H1 (cell line): ENCODE measurements around the gene CRADD. TPM values are rescaled to one million over a fixed set of nuclear protein-coding genes. Genes with fewer than 3 reads are reported as not detected.

Experiments
- CTCF ChIA-PET: fragments of 300-600 bp; sonication (Branson Sonifier 250); formaldehyde crosslinking; loops from one replicate; lab custom pipeline; 2021; ENCODE audit not compliant: partially characterized antibody; lab: Charles Lee
- POLR2A ChIA-PET: fragments of 300-600 bp; sonication (Branson Sonifier 250); formaldehyde crosslinking; loops from one replicate; lab custom pipeline; 2021; ENCODE audit warnings: inconsistent platforms; ENCODE audit not compliant: partially characterized antibody; lab: Charles Lee
- DNase-seq, 2 experiments: peaks; one replicate each; pipeline versions ENCODE4 v3.0.0 to v3.0.0-alpha.2; 2010 to 2022; ENCODE audit warnings: low spot score in 2 of 2, low read depth in 1 of 2, mixed read lengths in 1 of 2
- FAIRE-seq: peaks from 2 replicates; lab custom pipeline; 2011; peaks lifted over from hg19 to GRCh38; lab: Jason Lieb, UNC
- H2AFZ ChIP-seq: 2 replicates; pipeline ENCODE4 v1.8.1; 2012; ENCODE audit warnings: low read length, inconsistent platforms
- H2AK5ac ChIP-seq: 2 replicates; pipeline ENCODE4 v1.6.1; 2013; ENCODE audit warnings: low read depth, low read length
- H2BK120ac ChIP-seq: replicated peaks from 2 replicates; pipeline ENCODE3; 2013; ENCODE audit warnings: low read depth, low read length, inconsistent platforms
- H2BK12ac ChIP-seq: 2 replicates; pipeline ENCODE4 v1.6.1; 2013; ENCODE audit warnings: low read depth, low read length
- H2BK15ac ChIP-seq: 2 replicates; pipeline ENCODE4 v1.6.1; 2013; ENCODE audit warnings: low read length
- H2BK20ac ChIP-seq: 2 replicates; pipeline ENCODE4 v1.6.1; 2013; ENCODE audit warnings: low read length
- H2BK5ac ChIP-seq: 2 replicates; pipeline ENCODE4 v1.6.1; 2013; ENCODE audit warnings: low read depth, low read length
- H3K14ac ChIP-seq: 2 replicates; pipeline ENCODE4 v1.6.1; 2013; ENCODE audit warnings: inconsistent platforms; ENCODE audit not compliant: insufficient read length
- H3K18ac ChIP-seq: 2 replicates; pipeline ENCODE4 v1.6.1; 2013; ENCODE audit warnings: low read length; ENCODE audit errors: extremely low read depth
- H3K23ac ChIP-seq: 2 replicates; pipeline ENCODE4 v1.6.1; 2013; ENCODE audit warnings: inconsistent platforms; ENCODE audit not compliant: insufficient read length
- H3K23me2 ChIP-seq: 2 replicates; pipeline ENCODE4 v1.6.1; 2013; ENCODE audit warnings: low read depth, low read length
- H3K27ac ChIP-seq: 2 replicates; pipeline ENCODE4 v1.6.1; 2011; ENCODE audit warnings: low read depth, low read length, inconsistent platforms
- H3K27me3 ChIP-seq, 4 experiments: replicated peaks in 1 of 4; 1 replicate in 1 of 4; 2 replicates in 3 of 4; pipeline versions ENCODE4 v1.6.1 to v1.8.1; 2011 to 2013; ENCODE audit warnings: low read length in 3 of 4, mild to moderate bottlenecking in 3 of 4, inconsistent platforms in 2 of 4, mixed read lengths in 2 of 4, moderate library complexity in 1 of 4; ENCODE audit not compliant: control insufficient read depth in 3 of 4, insufficient read depth in 3 of 4; ENCODE audit errors: extremely low read depth in 1 of 4
- H3K36me3 ChIP-seq, 4 experiments: 2 replicates each; pipeline versions ENCODE4 v1.6.1 to v1.8.1; 2011 to 2013; ENCODE audit warnings: mild to moderate bottlenecking in 4 of 4, low read length in 3 of 4, moderate library complexity in 2 of 4, control low read depth in 1 of 4, inconsistent platforms in 1 of 4; ENCODE audit not compliant: insufficient read depth in 4 of 4, control insufficient read depth in 2 of 4
- H3K4ac ChIP-seq: replicated peaks from 2 replicates; pipeline ENCODE3; 2013; ENCODE audit warnings: low read length, low read depth, mixed read lengths, inconsistent platforms; ENCODE audit not compliant: insufficient read length
- H3K4me1 ChIP-seq, 4 experiments: replicated peaks in 1 of 4; 1 replicate in 1 of 4; 2 replicates in 3 of 4; pipeline versions ENCODE4 v1.6.1 to v1.8.1; 2011 to 2013; ENCODE audit warnings: low read length in 3 of 4, inconsistent platforms in 2 of 4, mixed read lengths in 1 of 4; ENCODE audit not compliant: insufficient read depth in 4 of 4, control insufficient read depth in 3 of 4
- H3K4me2 ChIP-seq, 2 experiments: 2 replicates each; pipeline versions ENCODE4 v1.6.1 to v1.8.1; 2011 to 2013; ENCODE audit warnings: low read depth in 2 of 2, low read length in 2 of 2, control low read depth in 1 of 2, inconsistent platforms in 1 of 2, mild to moderate bottlenecking in 1 of 2; ENCODE audit not compliant: insufficient read depth in 1 of 2
- H3K4me3 ChIP-seq, 4 experiments: fragments of 200-600, 300-600 bp in 1 of 4; sonication (generic), shearing (Covaris generic), sonication (Bioruptor Twin) in 1 of 4; 2 replicates each; pipeline versions ENCODE4 v1.5.1 to v1.8.1; 2011 to 2016; ENCODE audit warnings: low read length in 4 of 4, low read depth in 3 of 4, control low read depth in 2 of 4, inconsistent platforms in 2 of 4, mild to moderate bottlenecking in 2 of 4, mixed read lengths in 1 of 4, moderate library complexity in 1 of 4; ENCODE audit not compliant: insufficient read depth in 2 of 4; ENCODE audit errors: extremely low read depth in 1 of 4
- H3K56ac ChIP-seq: replicated peaks from 2 replicates; pipeline ENCODE3; 2013; ENCODE audit warnings: low read depth, mild to moderate bottlenecking, mixed read lengths, low read length, inconsistent platforms; ENCODE audit not compliant: insufficient read length
- H3K79me1 ChIP-seq: 2 replicates; pipeline ENCODE4 v1.6.1; 2013; ENCODE audit warnings: low read depth, low read length, control low read depth
- H3K79me2 ChIP-seq, 2 experiments: 2 replicates each; pipeline versions ENCODE4 v1.6.1 to v1.8.1; 2012 to 2013; ENCODE audit warnings: low read length in 2 of 2, mild to moderate bottlenecking in 2 of 2, inconsistent platforms in 1 of 2; ENCODE audit not compliant: insufficient read depth in 2 of 2, control insufficient read depth in 1 of 2
- H3K9ac ChIP-seq, 4 experiments: replicated peaks in 1 of 4; 1 replicate in 1 of 4; 2 replicates in 3 of 4; pipeline versions ENCODE4 v1.6.1 to v1.8.1; 2011 to 2013; ENCODE audit warnings: low read depth in 3 of 4, low read length in 3 of 4, control low read depth in 2 of 4, mild to moderate bottlenecking in 2 of 4, moderate library complexity in 2 of 4, inconsistent platforms in 1 of 4; ENCODE audit errors: extremely low read depth in 1 of 4
- H3K9me3 ChIP-seq, 2 experiments: 2 replicates each; pipeline versions ENCODE4 v1.6.1 to v1.8.1; 2012 to 2013; ENCODE audit warnings: mild to moderate bottlenecking in 2 of 2, moderate library complexity in 2 of 2, control low read depth in 1 of 2, inconsistent platforms in 1 of 2, low read depth in 1 of 2, low read length in 1 of 2, mixed read lengths in 1 of 2; ENCODE audit not compliant: insufficient read depth in 2 of 2
- H4K20me1 ChIP-seq, 2 experiments: replicated peaks in 1 of 2; 2 replicates each; pipeline versions ENCODE3 to v1.8.1; 2011 to 2013; ENCODE audit warnings: inconsistent platforms in 2 of 2, low read length in 2 of 2, mild to moderate bottlenecking in 1 of 2; ENCODE audit not compliant: insufficient read depth in 2 of 2, control insufficient read depth in 1 of 2
- H4K5ac ChIP-seq: 2 replicates; pipeline ENCODE4 v1.6.1; 2013; ENCODE audit warnings: low read length, low read depth, mixed read lengths, inconsistent platforms; ENCODE audit not compliant: insufficient read length
- H4K8ac ChIP-seq: 2 replicates; pipeline ENCODE4 v1.8.0; 2013; ENCODE audit warnings: mild to moderate bottlenecking, moderate library complexity, low read length, inconsistent platforms; ENCODE audit not compliant: insufficient read depth; ENCODE audit errors: extremely low read depth
- H4K91ac ChIP-seq: replicated peaks from 2 replicates; pipeline ENCODE3; 2013; ENCODE audit warnings: low read length, mixed read lengths, inconsistent platforms; ENCODE audit not compliant: insufficient read length
- CHD1 ChIP-seq: IDR thresholded peaks from 2 replicates; pipeline ENCODE4 v1.6.1; 2012; ENCODE audit warnings: low read depth, low read length, improper control_type of control experiment
- SP2 ChIP-seq: IDR thresholded peaks from 2 replicates; pipeline ENCODE4 v1.6.1; 2012; ENCODE audit warnings: mild to moderate bottlenecking, low read length, inconsistent platforms
- SP4 ChIP-seq: IDR thresholded peaks from 2 replicates; pipeline ENCODE4 v1.6.1; 2012; ENCODE audit warnings: low read length, inconsistent platforms
- SRF ChIP-seq: IDR thresholded peaks from 2 replicates; pipeline ENCODE4 v1.6.1; 2011; ENCODE audit warnings: mild to moderate bottlenecking, low read depth, low read length, moderate library complexity
- WGBS, 2 experiments: shearing (Covaris generic) in 1 of 2; methylation state at CpG; one replicate each; pipeline versions ENCODE4 v1.1.6 to v1.1.7; 2013 to 2015; ENCODE audit warnings: low lambda C conversion rate in 2 of 2, mixed read lengths in 2 of 2, inconsistent platforms in 1 of 2, low coverage in 1 of 2, missing lambda C conversion rate in 1 of 2; ENCODE audit not compliant: insufficient replicate concordance in 2 of 2, insufficient coverage in 1 of 2, insufficient read length in 1 of 2; ENCODE audit errors: extremely low coverage in 1 of 2, missing lambda C conversion rate in 1 of 2; 5-methylcytosine and 5-hydroxymethylcytosine counted together
- polyA plus RNA-seq, 7 experiments: library from polyadenylated mRNA; depleted of rRNA in 3 of 7; stranded (reverse) in 5 of 7; unstranded in 2 of 7; fragments of >200 nt in 5 of 7; fragments of 200-250 nt in 2 of 7; gene quantifications; 1 replicate in 5 of 7; 2 replicates in 1 of 7; 4 replicates in 1 of 7; pipeline versions ENCODE4 v1.2.1 to v1.2.3, GENCODE V29; 2011 to 2013; ENCODE audit warnings: missing spikeins in 2 of 7, mixed read lengths in 2 of 7
- total RNA-seq: library from RNA; stranded (reverse); fragmentation: NEBNext Ultra II Directional; extraction: Animal tissue kit (Norgen Biotek cat#: 25700); gene quantifications from 2 replicates; pipeline ENCODE4 v1.2.1, GENCODE V29; 2021

The CRADD gene
- total and polyA plus RNA-seq, 2 of the 8 experiments (the other 6 are each of a cell fraction or from before 2014, with no cell fraction given) = 8.1 to 15.4 TPM

- Histone ChIP-seq H3K14ac (no peak overlapping the region), H3K36me3 (no peaks in the 10 kb centered on the region), H3K79me1 (no peaks in the 10 kb centered on the region), H2BK5ac (no peak overlapping the region), H2AFZ (no peak overlapping the region), H3K9ac (no peak overlapping the region), H3K4ac (no peak overlapping the region), H2BK120ac (no peak overlapping the region), H3K18ac (no peak overlapping the region), H3K4me1 (peaks cover 0 to 2% (median 1%) of the 10 kb centered on the region in 4 experiments; a peak in 2 of 7 replicates), H3K27me3 (no peaks in the 10 kb centered on the region), H2AK5ac (no peak overlapping the region), H3K23ac (no peak overlapping the region), H3K23me2 (no peaks in the 10 kb centered on the region), H4K20me1 (no peaks in the 10 kb centered on the region), H3K79me2 (no peaks in the 10 kb centered on the region; a peak in 1 of 4 replicates), H2BK12ac (no peak overlapping the region), H4K91ac (no peak overlapping the region), H3K4me3 (no peak overlapping the region), H4K8ac (no peak overlapping the region), H2BK15ac (no peak overlapping the region), H3K4me2 (no peak overlapping the region), H3K27ac (no peak overlapping the region), H4K5ac (no peak overlapping the region), H2BK20ac (no peak overlapping the region), H3K56ac (no peak overlapping the region), H3K9me3 (no peaks in the 10 kb centered on the region)
- TF ChIP-seq SP4 (no peak), SP2 (no peak), SRF (no peak), CHD1 (no peak)
- DNase-seq = no peak
- ChIA-PET POLR2A (no interaction called here), CTCF (interaction anchor here (0.6 to 1.6 kb wide), 6 partner anchors 13 to 334 kb away, joined by 3 to 5 read pairs (median 4); no protein-coding TSS in a partner anchor)
- no peak for FAIRE-seq
- WGBS, 2 experiments = 93% methylated on average over 8 of the region's 8 CpGs; no CpG with 5 or more reads in 1 of the 2 experiments
Observed at GRCh38 chr12:93841671-93842070, 164.5 kb downstream of the CRADD start.
